Right lung (tissue), 5 donors: ENCODE data around the gene MINAR1. TPM values are rescaled to one million over a fixed set of nuclear protein-coding genes. Genes with fewer than 3 reads are reported as not detected.

Experiments
- DNase-seq, 2 donors: peaks; one replicate each; pipeline ENCODE4 v3.0.0-alpha.2; 2013
- polyA plus RNA-seq, 5 donors: library from polyadenylated mRNA; unstranded; fragments of 120-200 nt; gene quantifications; one replicate each; pipeline versions ENCODE4 v1.2.1 to v1.2.3, GENCODE V29; 2013; ENCODE audit warnings: inconsistent platforms in 1 of 5, low replicate concordance in 1 of 5; ENCODE audit not compliant: insufficient read length in 5 of 5, insufficient read depth in 1 of 5

The MINAR1 gene
- polyA plus RNA-seq, 5 donors = 0.65 to 0.93 (median 0.68) TPM

DNA sequence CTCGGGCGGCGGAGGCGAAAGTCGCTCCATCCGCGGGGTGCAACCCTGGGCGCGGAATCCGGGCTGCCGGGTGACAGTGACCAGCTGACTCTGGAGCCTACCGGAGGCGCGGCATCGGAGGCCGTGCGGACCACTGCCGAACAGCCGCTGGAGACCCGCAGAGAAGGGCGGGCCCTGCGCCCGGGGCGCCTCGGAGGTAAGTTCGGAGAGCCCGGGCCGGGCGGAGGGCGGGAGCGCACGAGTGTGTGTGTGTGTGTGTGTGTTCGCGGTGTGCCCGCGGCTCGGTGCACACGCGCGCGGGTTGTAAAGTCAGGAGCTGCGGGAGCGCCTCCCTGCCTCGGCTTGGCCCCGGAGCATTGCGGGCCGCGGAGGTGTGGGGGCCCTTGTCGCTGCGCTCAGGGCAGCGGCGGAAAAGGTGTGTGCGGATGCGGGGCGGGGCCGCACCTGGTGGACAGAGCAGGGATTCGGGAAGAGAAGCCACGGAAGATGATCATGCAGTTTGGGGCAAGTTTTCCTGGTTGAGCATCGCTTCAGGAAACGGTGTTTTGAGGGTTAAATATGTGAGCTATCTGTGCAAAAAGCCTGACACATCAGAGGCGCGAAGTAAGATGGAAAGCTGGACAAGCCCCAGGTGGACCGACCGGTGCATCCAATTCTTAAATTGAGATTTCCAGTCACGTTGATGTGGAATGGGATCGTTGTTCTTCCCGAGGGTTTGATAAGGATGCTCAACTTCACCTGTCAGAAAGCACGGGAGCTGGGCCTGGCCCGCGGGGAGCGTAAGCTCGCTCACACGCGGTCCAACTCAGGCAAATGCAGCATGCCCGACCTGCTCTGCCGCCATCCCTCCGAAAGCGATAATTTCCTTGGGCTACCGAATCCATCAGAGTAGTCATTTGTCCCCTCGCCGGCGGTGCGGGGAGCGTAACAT lies 474 bp downstream of the MINAR1 start:
- DNase-seq = peak in 1 of 2 donors; percentile 2

DNA sequence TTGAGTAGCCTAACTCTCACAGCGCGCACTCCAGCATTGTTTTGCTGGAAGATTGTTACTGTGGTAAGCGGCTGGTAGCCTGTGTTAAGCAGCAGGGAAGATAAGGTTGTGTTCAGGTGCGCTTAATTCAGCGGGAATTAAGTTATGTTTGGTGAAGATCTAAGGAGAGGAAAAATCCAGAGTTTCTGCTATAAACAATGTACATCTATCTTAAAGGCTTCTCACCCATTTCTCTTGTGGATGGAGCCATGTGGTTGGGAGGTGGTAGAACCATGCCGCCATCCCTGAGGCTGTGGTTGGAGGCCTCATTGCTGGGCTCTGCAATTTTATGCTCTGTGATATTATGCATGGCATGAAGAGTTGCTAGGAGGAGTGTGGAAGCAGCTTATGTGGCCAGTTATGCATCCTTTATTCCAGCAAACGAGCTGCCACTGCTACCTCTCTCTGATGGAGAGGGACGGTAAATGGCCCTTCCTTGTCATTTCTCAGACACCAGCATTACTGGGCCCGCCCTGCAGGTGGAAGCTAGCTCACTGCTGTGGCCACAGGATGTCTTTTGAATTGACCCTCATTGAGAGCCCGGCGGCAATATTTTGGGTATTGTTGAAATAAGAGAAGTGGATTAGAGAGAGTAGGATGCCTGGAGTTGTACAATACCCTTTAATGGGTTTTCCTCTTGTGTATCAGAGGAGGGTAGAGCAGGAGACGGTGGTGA lies 1.3 kb downstream of the MINAR1 start:
- no peak for DNase-seq

- DNase-seq = no peak
These were observed 2.2 kb downstream of the MINAR1 start for GRCh38 chr15:79434361-79434760.

DNA sequence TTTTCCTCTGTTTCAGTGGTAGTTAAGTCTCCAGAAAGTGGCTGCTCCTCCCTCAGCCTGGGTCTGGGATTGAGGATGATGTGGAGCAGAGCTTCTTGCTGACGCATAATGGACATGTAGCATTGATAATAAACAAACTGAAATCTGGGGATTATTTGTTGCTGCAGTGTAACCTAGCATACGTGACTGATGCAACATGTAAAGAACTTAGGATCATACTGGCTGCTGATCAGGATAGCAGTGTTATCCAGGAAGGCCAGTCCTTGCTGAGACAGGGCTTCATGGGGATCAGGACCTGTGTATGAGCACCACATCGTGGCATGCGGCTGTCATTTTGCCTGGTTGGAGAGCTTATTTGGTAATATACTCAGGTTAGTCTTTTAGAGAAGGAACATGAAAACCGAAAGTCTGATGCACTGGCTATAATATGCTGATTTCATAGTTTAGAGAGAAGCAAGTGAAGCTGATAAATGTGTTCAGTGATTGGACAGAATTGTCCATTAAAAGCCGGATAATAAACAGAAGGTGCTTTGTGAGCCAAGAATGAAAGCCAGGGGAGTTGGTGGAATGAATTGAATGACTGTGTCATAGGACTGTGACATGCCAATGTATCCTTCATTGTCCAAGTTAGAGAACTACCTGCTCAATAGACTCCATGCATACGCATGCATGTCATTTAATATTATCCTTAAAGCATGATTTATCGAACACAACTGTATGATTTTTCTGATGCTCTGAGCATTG lies 4.1 kb downstream of the MINAR1 start:
- no peak for DNase-seq

DNA sequence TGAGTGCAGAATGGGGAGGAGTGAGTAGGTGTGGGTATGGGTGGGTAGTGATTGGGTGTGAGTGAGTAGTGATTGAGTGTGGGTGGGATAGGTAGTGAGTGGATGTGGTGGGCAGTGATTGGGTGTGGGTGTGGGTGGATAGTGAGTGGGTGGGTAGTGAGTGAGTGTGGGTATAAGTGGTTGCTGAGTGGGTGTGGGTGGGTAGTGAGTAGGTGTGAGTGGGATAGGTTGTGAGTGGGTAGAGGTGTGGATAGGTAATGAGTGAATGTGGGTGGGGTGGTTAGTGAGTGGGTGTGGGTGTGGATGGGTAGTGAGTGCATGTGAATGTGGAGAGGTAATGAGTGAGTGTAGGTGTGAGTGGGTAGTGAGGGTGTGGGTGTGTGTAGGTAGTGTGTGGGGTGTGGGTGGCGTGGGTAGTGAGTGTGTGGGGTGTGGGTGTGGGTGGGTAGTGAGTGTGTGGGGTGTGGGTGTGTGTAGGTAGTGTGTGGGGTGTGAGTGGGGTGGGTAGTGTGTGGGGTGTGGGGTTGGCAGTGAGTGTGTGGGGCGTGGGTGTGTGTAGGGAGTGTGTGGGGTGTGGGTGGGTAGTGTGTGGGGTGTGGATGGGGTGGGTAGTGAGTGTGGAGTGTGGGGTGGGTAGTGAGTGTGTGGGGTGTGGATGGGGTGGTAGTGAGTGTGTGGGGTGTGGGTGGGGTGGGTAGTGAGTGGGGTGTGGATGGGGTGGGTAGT lies 5.3 kb downstream of the MINAR1 start:
- no peak for DNase-seq

- DNase-seq = no peak
These were observed 7.1 kb downstream of the MINAR1 start for GRCh38 chr15:79439236-79439635.

GRCh38 chr15:79440355-79440908 lies 8.3 kb downstream of the MINAR1 start:
- DNase-seq = no peak

GRCh38 chr15:79442911-79443310 lies 10.8 kb downstream of the MINAR1 start:
- no peak for DNase-seq

GRCh38 chr15:79447060-79447459 lies 14.9 kb downstream of the MINAR1 start:
- no peak for DNase-seq

DNA sequence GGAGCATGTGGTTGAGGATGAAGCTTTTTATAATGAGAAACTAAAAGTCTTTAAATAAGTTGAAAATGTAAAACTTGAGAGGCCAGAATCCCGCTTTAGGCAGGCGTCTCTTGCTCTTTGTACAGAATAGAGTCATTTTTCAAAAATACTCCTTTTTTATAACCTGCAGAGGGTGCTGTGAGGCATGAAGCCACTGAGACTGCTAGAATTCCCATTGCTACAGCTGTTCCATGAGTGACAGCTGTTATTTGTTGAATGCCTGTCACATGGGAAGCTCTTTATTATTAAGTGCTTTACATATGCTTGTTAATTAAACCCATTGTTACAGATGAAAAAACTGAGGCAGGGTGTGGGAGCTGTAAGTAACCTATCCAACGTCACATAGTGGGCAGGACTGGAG lies 18.5 kb downstream of the MINAR1 start:
- DNase-seq = no peak

DNA sequence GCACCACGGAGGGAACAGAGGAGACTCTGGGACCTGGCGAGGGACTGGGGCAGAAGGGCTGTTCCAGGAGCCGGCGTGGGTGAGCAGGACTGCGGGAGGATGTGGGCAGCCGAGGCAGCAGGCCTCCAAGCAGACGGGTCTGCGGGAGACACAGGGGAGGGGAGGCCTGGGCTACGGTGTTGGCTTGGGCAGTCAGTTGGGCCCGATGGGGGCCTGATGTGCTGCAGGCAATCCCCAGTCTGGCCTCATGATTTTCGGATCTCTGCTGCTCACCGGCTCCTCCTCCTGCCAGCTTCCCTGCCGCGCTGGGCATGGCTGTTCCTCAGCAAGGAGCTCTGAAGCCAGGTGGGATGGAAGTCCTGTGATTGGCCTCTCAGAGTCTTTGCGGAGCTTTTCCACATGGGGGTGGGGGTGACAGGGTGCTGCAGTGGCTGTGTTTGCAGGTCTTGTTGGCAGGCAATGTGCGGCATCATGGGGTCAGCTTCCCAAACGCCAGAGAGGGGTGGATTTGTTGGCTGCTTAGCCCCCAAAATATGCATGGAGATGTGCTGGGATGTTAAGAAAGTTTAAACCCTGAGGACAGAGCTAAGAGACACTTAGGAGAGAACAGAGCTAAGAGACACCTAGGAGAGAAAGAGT lies 19.3 kb downstream of the MINAR1 start:
- no peak for DNase-seq

GRCh38 chr15:79452244-79453051 lies 20.3 kb downstream of the MINAR1 start:
- no peak for DNase-seq

GRCh38 chr15:79453446-79453845 lies 21.3 kb downstream of the MINAR1 start:
- DNase-seq = no peak

DNA sequence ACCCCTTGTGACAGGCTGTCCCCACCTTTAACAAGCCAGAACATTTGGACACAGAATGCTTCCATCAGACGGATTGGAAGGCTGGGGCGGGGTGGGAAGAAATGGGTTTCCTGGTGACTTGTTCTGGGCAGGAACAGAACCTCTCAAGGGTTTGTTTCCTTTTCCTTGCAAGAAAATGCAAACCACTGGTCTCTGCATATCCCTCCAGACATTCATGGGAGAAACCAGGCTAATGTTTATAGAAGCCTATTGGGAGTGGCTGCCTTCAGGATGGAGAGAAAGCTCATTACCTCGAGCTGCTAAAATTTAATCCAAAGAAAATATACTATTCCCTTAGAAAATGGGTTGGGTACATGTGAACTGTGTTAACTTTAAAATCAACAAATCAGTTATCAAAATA lies 21.9 kb downstream of the MINAR1 start:
- DNase-seq = no peak

DNA sequence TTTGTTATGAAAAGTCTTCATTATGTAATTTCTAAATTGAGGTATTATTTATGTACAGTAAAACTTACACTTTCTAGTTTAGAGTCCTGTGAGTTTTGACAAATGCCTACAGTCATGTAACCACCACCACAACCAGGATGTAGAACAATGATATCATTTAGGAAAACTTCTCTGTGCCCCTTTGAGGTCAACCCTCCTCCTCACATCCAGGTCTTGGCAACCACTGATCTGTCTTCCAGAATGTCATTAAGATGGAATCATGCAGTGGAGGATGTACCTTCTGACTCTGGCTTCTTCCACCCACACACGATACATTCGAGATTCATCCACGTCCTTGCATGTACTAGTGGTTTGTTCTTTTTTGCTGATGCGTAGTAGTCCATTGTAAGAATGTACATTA lies 23.2 kb downstream of the MINAR1 start:
- no peak for DNase-seq

DNA sequence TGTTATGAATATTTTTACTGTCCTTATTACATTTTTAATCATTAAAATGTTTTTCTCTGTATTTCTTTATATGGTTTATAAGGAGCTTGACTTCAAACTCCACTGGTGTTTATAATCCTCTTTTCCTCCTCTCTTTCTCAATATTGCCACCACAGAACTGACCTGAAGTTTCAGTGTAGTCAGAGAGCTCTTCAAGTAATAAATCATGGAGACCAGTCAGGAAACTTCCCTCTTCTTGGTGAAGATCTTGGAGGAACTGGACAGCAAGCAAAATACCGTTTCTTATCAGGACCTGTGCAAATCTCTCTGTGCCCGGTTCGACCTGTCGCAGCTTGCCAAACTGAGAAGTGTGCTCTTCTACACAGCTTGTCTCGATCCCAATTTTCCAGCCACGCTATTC lies 23.8 kb downstream of the MINAR1 start:
- DNase-seq = no peak

- no peak for DNase-seq
These were observed 26.4 kb downstream of the MINAR1 start for GRCh38 chr15:79458491-79458890.

DNA sequence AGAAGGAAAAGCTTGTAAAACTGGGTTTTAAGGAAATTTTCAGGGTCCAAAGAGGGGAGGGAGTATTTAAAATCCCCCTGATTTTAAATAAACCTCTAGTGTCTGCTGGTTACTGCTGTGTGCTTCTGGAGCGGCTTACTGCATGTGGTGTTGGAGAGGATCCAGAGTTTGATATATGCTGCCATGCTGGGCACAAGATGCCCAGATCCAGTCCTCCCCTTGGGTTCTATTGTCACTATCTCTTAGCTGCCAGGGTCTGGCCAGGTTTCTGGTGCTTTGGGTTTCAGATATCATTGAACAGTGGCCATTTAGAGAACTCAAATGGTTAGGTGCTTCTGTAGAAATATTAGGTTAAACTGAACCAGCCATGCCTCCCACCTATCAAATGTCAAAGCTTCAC lies 27.5 kb downstream of the MINAR1 start:
- DNase-seq = no peak

GRCh38 chr15:79463043-79463780 lies 31.1 kb downstream of the MINAR1 start:
- no peak for DNase-seq
